Spleen (tissue), 7 donors: ENCODE data around the gene SOWAHB.

Experiments
- CTCF ChIP-seq, 11 experiments: fragments of 200-600 bp in 7 of 11; fragments of 450-650 bp in 4 of 11; sonication (generic) in 4 of 11; IDR thresholded peaks in 8 of 11; conservative IDR thresholded peaks in 3 of 11; 1 replicate in 7 of 11; 2 replicates in 4 of 11; pipeline versions ENCODE4 v1.4.0 to v1.8.0; 2016 to 2021; ENCODE audit warnings: antibody characterized with exemption in 11 of 11, inconsistent platforms in 4 of 11, mild to moderate bottlenecking in 1 of 11
- POLR2A ChIP-seq, 3 donors: fragments of 450-650 bp; IDR thresholded peaks; one replicate each; pipeline ENCODE4 v1.5.1; 2017; ENCODE audit warnings: antibody characterized with exemption in 3 of 3, mild to moderate bottlenecking in 1 of 3
- POLR2AphosphoS5 ChIP-seq, 3 donors: sonication (generic); formaldehyde crosslinking; IDR thresholded peaks; one replicate each; pipeline ENCODE4 v1.5.1; 2017; ENCODE audit warnings: antibody characterized with exemption in 3 of 3
- donor health status: DM: no; HTN: no; CAD: no; lungs with moderate emphysema.
- donor health status: DM: no; HTN: no; CAD: no.
- donor health status: DM: no; HTN: no; CAD: no.

DNA sequence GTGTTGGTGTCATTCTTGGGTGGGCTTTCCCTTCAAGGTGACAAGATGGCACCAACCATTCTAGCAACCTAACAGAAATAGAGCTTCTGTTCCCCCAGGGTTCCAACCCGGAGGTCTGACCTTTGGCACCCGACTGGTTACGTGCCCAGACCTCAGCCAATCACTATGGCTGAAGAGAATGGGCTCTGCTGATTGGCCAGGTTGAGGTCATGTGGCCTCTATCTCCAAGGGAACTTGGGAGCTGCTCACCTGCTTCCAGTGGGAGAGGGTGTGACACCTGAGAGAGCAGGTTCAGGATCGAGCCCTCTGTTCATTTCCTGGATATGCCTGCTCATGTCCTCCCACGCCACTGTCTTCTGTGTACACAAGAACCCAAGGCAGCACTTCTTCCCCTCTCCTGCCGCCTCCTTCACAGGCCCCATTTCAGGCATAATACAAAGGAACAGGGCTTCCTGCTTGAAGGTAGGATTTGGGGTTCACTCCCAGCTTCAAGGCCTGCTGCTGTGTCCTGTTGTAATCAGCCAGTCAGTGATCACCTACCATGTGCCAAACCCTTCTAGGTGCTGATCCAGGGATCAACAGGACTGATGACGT is 11.0 kb downstream of the SOWAHB start:
- no peak for TF ChIP-seq POLR2A (IDR thresholded peaks at IDR 0.05)
- TF ChIP-seq CTCF (IDR thresholded peaks at IDR 0.05 in 8 of 11, conservative IDR thresholded peaks at IDR 0.05 in 3 of 11): no peak
- TF ChIP-seq POLR2AphosphoS5 (IDR thresholded peaks at IDR 0.05): no peak
